ENCODE measurements around the gene THADA.

The THADA gene

GRCh38 chr2:43325107-43325811 lies 270.6 kb downstream of the THADA start:
- DNase-seq (ENCODE audit: low read depth in 2 of 2): no peak

DNA sequence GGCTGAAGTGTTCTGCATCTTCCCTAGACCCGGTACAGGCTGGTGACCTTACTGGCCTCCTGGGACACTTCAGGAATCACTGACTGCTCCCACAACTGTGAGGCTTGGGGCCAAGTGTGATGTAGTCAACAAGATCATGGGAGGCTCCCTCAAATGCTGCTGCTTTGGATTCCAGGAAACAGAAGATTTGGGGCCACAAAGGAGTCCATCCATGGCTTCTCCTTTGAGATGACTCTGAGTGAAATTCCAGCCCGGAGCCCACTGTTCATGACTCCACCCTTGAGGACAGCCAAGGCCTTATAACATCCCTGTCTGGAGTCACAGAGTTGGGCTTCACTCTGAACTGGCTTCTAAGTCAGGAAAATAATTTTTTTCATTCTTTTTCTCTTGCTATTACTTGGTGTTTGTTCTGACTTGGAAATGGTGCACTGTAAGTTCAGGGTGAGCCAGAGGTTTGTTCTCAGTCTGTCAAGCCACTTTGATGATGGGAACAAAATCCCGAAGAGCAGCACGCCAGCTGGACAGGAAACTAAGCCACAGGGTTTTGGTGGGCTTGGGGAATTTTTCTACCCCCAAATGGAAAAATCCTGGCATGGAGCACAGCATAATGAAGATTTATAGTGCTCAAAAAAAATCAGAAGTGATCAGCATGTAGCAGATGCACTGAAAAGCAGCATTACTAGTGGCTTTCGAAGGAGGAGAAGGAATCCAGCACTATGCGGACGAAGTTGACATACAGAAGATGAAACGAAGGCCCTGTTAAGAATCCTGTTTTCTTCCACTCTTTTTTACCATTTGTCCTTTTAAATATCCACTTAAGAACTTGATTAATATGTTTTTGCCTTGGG lies 271.4 kb downstream of the THADA start:
- no peak for DNase-seq (ENCODE audit: low read depth in 2 of 2)

GRCh38 chr2:43323857-43324256 lies 272.0 kb downstream of the THADA start:
- no peak for DNase-seq (ENCODE audit: low read depth in 2 of 2)

- DNase-seq (ENCODE audit: low read depth in 2 of 2): no peak
Measured at GRCh38 chr2:43321446-43321845, 274.4 kb downstream of the THADA start.

GRCh38 chr2:43319541-43319940 lies 276.3 kb downstream of the THADA start:
- DNase-seq (ENCODE audit: low read depth in 2 of 2): no peak

GRCh38 chr2:43318791-43319190 lies 277.0 kb downstream of the THADA start:
- no peak for DNase-seq (ENCODE audit: low read depth in 2 of 2)

DNA sequence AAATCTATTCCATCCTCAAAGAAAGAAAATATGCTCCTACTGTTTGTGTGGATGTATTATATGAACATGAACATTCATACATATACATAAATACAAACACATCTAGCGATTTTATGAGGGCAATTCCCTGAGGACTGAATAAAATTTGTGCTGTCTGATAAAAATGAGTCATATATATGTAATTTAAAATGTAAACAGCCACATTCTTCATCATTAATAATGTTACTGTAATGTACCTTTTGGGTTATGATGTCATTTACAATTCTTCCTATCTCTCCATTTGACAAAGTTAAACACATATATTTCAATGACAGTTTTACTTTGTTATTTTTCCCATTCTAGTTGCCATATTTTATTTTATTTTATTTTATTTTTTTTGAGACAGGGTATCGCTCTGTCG lies 278.2 kb downstream of the THADA start:
- no peak for DNase-seq (ENCODE audit: low read depth in 2 of 2)

- no peak for DNase-seq (ENCODE audit: low read depth in 2 of 2)
Measured at GRCh38 chr2:43317194-43317593, 278.6 kb downstream of the THADA start.

DNA sequence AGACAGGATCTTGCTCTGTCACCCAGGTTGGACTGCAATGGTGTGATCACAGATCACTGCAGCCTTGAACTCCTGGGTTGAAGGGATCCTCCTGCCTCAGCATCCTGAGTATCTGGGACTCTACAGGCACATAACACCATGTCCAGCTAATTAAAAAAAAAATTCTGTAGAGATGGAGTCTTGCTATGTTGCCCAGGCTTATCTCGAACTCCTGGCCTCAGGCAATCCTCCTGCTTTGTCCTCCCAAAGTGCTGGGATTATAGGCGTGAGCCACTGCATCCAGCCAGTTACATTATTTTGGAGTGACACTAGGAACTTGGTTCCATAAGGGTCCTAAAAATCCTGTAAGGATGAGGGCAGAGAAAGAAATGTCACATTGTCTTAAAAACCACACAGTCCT lies 280.4 kb downstream of the THADA start:
- no peak for DNase-seq (ENCODE audit: low read depth in 2 of 2)

DNA sequence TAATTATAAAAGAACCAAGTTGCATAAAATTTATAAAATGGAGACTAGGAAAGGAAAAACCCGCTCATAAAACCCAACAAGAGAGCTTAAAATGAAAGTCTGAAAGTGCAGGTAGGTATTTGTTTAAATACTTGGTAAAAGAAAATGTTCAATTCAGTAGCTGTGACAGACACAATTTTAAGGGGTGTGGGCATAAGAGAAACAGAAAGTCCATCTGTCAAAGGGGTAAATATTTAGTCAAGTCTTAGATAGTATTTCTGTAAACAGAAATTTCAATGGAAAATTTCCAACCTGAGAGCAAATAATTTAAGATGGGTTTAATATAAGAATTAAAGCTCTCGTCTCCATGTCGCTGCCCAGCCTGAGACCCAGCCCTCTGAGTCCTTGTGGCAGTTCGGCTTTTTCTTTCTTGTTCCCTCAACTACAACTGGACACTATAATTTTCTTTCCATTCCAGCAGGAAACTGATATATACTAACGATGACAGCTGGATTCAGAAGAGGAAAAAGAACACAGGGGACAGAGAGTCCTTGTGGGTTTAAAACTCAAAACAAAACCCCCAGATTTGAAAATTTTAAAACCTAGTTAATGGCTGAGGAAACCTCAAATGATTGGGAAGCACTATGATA lies 281.4 kb downstream of the THADA start:
- DNase-seq (ENCODE audit: low read depth in 2 of 2): no peak

DNA sequence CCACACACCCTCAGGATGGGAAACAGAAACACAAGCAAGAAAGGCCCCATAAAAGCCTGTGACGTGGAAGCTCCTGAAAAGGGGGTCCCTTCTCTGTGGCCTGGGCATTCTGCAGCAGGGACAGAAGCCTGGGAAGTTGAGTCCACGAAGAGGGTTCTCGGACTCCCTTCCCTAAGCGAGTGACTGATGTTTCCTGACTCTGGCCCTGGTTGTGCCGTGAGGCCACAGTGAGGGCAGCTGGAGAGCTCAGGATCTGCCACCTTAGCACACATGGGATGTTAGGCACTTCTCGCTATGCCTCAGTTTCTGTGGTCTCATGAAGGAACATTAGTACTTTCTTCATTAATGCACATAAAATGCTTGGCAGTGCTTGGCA lies 282.2 kb downstream of the THADA start:
- no peak for DNase-seq (ENCODE audit: low read depth in 2 of 2)

DNA sequence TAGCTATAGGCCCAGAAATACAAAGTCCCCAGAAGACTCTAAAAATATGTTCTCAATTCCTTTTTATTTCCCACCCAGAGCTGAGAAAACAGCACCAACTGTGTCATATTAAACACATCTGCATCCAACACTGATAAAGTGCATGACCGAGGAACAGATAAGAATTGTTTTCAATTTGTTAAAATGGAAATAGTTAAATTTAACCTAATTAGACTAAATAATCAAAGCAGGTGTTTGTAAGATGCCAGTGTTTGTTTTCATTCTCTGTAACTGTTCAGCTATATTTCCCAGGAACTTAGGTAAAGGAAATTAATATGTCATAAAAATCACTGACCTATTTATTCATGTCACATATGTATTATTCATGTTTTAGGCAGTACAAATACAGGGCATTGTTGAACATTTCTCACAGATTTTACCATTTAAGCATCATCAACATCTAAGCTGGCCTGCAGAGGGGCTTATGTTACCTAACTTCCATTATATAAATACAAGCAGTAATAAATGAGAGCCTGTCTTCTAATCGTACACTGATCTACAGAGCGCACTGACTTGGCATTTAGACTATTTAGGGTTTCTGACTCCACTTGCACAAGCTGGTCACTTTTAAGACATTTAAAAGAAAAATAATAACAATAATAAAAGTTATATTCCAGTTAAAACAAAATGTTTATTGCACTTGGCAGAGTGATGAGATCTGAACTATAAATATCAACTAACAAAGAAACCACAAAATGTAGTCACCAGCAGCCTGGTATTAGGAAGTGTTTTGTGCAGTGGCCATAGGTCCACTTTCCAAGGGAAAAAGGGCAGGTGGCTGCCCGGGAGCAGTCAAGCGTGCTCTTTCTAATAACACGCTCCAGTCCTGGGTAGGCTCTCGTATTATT lies 282.8 kb downstream of the THADA start:
- DNase-seq (ENCODE audit: low read depth in 2 of 2): no peak

- no peak for DNase-seq (ENCODE audit: low read depth in 2 of 2)
Measured at GRCh38 chr2:43311276-43311675, 284.6 kb downstream of the THADA start.

DNA sequence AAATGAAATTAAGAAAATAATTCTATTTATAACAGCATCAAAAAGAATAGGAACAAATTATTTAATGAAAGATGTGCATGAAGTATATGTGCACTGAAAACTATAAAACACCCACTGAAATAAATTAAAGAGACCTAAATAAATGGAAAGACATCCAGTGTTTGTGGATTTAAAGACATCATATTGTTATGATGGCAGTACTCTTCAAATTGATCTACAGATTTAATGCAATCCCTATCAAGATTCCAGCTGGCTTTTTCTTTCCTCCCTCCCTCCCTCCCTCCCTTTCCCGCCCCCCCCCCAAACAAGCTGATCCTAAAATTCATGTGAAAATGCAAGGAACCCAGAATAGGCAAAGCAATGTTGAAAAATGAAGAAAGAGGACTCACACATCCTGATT lies 285.9 kb downstream of the THADA start:
- DNase-seq (ENCODE audit: low read depth in 2 of 2): no peak

DNA sequence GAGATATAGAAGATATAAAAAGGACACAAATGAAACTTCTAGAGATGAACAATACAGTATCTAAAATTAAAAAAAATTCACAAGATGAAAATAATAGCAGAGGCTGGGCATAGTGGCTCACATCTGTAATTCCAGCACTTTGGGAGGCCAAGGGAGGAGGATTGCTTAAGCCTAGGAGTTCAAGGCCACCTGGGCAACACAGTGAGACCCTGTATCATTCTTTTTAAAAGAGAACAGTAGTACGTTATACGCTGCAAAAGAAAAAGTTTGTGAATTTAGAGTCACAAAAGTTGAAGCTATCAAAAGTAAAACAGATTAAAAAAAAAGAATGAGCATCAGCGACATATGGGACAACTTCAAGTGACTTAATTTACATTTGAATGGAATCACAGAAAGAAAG lies 287.9 kb downstream of the THADA start:
- DNase-seq (ENCODE audit: low read depth in 2 of 2): no peak

DNA sequence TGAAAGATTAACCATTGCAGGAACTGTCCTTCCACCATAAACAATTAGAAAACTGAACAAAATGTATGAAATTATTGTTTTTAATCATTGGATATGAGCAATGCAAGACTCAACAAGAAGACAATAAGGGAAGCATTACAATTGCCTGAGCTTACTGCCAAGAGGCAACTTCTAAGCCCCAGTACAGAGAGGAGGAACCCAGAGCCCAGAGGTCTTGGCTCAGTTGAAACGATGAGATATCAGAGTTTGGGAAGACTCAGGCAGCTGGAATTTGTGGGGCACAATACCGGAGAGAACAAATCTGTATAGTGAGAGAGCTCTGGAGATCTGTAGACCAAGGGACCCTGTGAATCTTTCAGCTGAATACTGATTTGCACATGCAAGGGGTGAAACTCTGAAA lies 288.8 kb downstream of the THADA start:
- no peak for DNase-seq (ENCODE audit: low read depth in 2 of 2)

DNA sequence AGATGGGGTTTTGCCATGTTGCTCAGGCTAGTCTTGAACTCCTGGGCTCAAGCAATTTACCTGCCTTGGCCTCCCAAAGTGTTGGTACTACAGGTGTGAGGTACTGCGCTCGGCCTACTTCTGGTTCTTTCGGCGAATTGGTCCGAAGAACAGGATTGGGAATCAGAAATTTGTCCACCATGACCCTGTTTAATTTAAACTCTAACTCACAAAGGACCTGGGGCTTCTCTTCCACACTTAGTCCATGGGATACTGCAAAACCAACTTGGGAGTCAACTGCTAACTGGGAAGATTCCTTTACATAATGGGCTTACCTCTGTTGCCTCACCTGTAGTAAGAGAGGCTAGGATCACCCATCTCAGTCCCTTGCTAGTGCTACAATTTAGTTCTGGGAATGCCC lies 289.6 kb downstream of the THADA start:
- no peak for DNase-seq (ENCODE audit: low read depth in 2 of 2)

DNA sequence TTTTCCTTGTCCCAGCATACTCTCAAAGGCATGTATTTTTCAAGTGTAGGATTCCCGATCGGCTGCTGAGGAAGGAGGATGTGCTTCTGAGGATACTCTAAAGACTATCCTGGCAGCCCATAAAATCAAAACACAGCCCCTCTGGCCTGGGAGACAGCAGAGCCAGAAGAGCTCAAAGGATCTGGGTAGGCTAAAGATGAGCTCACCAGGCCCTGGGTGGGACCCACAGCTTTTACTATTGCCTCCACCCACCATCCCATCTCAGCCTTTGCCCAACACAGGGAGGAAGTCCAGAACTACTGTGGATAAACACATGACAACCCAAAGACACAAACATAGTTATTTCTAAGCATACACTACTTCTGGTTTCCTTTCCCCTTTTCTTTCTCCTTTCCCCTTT lies 290.3 kb downstream of the THADA start:
- DNase-seq (ENCODE audit: low read depth in 2 of 2): no peak

- no peak for DNase-seq (ENCODE audit: low read depth in 2 of 2)
Measured at GRCh38 chr2:43305012-43305411, 290.8 kb downstream of the THADA start.

- DNase-seq (ENCODE audit: low read depth in 2 of 2): no peak
Measured at GRCh38 chr2:43303889-43304288, 291.9 kb downstream of the THADA start.

DNA sequence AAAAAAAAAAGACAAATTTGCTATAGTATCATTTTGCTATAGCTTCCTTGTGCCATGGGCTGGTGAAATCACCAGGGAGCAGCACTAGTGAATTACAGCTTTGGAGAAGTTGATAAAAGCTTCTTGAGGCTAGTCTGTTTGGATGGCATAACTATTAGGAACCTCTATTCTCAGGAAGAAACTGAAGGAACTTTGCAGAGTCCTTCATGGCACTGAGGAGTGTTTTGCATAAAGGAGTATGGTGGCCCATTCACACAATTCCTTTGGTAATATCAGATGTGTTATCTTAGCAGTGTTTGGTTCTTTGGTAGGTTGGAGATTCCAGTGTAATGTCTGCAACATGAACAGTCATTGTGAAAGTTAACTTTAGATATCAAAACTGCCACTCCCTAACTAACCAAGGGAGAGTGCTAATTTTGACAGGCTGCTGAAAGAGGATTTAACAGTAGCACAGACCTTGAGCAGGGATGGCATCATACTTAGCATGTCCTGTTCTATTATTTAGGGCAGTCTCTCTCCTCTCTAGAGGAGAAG lies 292.8 kb downstream of the THADA start:
- no peak for DNase-seq (ENCODE audit: low read depth in 2 of 2)

Measured in stimulated activated CD4-positive, alpha-beta T cell treated with anti-CD3 and anti-CD28 coated beads, Interleukin-1b, Interleukin-23, amount 100 ng/mL, for 1 hour (primary cell).